GM10266 (cell line): ENCODE measurements around the gene TARS2.

ENCODE experiments used
- DNase-seq: peaks from one replicate; pipeline ENCODE4 v3.0.0; 2012; ENCODE audit errors: extremely low spot score
- TF ChIP-seq, protein P1 (sequence below): IDR thresholded peaks from 2 replicates; pipeline ENCODE4 v1.5.1; 2012; ENCODE audit warnings: mild to moderate bottlenecking, low read depth; ENCODE audit not compliant: control insufficient read depth, insufficient read depth; ENCODE audit errors: missing control alignments

Gene TARS2

DNA sequence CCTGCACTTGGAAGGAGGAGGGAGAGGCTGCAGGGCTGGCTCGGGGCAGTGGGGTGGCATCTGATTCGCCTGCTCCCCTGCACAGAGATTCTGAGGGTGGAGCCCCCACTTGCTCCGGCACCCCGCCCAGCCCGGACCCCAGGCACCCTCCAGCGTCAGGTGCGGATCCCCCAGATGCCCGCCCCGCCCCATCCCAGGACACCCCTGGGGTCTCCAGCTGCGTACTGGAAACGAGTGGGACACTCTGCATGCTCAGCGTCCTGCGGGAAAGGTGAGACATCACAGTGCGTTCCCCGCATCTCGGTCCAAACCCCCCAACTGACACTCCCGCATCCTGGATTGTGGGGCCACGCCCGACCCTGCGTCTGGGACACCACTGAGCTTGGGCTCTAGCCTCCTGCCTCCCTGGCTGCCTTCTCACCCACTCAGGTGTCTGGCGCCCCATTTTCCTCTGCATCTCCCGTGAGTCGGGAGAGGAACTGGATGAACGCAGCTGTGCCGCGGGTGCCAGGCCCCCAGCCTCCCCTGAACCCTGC is 69.9 kb downstream of the TARS2 start:
- TF ChIP-seq, protein P1, sequence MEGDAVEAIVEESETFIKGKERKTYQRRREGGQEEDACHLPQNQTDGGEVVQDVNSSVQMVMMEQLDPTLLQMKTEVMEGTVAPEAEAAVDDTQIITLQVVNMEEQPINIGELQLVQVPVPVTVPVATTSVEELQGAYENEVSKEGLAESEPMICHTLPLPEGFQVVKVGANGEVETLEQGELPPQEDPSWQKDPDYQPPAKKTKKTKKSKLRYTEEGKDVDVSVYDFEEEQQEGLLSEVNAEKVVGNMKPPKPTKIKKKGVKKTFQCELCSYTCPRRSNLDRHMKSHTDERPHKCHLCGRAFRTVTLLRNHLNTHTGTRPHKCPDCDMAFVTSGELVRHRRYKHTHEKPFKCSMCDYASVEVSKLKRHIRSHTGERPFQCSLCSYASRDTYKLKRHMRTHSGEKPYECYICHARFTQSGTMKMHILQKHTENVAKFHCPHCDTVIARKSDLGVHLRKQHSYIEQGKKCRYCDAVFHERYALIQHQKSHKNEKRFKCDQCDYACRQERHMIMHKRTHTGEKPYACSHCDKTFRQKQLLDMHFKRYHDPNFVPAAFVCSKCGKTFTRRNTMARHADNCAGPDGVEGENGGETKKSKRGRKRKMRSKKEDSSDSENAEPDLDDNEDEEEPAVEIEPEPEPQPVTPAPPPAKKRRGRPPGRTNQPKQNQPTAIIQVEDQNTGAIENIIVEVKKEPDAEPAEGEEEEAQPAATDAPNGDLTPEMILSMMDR, result no peak
- DNase-seq, result no peak
